Neural cell (in vitro differentiated cells): ENCODE results near the gene TMEM255B.

Experiments used
- POLR2AphosphoS5 ChIP-seq: IDR thresholded peaks from 2 replicates; pipeline ENCODE4 v1.6.1; 2012
- TF ChIP-seq, protein P1 (sequence below): fragments of 450-650 bp; IDR thresholded peaks from 2 replicates; pipeline ENCODE4 v1.5.1; 2014; ENCODE audit warnings: antibody characterized with exemption, mild to moderate bottlenecking, moderate library complexity; ENCODE audit not compliant: poor library complexity, severe bottlenecking
- TF ChIP-seq, protein P2 (sequence below): IDR thresholded peaks from 2 replicates; pipeline ENCODE4 v1.6.1; 2012; ENCODE audit warnings: borderline replicate concordance

DNA sequence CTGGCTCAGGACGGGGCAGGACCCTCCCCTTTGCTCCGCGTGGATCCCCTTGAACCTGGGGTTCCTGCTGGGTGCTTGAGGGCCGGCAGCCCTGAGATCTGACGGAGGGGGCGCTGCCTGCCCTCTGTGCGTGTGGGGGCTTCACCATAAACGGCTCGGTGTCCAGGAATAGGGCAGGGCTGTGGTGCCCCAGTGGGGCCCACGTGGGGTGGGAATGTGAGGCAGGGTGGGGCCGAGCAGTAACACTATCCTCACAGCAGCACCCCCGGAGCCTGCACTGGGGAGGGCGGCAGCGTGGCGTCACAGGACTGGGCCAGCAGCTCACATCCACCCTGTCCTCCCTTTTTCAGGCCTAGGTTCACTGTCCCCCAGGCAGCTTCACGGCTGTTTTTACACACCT is 66.8 kb downstream of the TMEM255B start:
- TF ChIP-seq, protein P1, sequence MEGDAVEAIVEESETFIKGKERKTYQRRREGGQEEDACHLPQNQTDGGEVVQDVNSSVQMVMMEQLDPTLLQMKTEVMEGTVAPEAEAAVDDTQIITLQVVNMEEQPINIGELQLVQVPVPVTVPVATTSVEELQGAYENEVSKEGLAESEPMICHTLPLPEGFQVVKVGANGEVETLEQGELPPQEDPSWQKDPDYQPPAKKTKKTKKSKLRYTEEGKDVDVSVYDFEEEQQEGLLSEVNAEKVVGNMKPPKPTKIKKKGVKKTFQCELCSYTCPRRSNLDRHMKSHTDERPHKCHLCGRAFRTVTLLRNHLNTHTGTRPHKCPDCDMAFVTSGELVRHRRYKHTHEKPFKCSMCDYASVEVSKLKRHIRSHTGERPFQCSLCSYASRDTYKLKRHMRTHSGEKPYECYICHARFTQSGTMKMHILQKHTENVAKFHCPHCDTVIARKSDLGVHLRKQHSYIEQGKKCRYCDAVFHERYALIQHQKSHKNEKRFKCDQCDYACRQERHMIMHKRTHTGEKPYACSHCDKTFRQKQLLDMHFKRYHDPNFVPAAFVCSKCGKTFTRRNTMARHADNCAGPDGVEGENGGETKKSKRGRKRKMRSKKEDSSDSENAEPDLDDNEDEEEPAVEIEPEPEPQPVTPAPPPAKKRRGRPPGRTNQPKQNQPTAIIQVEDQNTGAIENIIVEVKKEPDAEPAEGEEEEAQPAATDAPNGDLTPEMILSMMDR = no peak
- TF ChIP-seq POLR2AphosphoS5 = no peak
- TF ChIP-seq, protein P2, sequence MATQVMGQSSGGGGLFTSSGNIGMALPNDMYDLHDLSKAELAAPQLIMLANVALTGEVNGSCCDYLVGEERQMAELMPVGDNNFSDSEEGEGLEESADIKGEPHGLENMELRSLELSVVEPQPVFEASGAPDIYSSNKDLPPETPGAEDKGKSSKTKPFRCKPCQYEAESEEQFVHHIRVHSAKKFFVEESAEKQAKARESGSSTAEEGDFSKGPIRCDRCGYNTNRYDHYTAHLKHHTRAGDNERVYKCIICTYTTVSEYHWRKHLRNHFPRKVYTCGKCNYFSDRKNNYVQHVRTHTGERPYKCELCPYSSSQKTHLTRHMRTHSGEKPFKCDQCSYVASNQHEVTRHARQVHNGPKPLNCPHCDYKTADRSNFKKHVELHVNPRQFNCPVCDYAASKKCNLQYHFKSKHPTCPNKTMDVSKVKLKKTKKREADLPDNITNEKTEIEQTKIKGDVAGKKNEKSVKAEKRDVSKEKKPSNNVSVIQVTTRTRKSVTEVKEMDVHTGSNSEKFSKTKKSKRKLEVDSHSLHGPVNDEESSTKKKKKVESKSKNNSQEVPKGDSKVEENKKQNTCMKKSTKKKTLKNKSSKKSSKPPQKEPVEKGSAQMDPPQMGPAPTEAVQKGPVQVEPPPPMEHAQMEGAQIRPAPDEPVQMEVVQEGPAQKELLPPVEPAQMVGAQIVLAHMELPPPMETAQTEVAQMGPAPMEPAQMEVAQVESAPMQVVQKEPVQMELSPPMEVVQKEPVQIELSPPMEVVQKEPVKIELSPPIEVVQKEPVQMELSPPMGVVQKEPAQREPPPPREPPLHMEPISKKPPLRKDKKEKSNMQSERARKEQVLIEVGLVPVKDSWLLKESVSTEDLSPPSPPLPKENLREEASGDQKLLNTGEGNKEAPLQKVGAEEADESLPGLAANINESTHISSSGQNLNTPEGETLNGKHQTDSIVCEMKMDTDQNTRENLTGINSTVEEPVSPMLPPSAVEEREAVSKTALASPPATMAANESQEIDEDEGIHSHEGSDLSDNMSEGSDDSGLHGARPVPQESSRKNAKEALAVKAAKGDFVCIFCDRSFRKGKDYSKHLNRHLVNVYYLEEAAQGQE = no peak
